ENCODE data around the gene LYL1.

- TF ChIP-seq CTCF (IDR thresholded peaks at IDR 0.05) (no peak), EZH2phosphoT487 (IDR thresholded peaks at IDR 0.05) (no peak), EZH2 (IDR thresholded peaks at IDR 0.05) (no peak)
Measured at GRCh38 chr19:13092158-13092543, 10.5 kb downstream of the LYL1 start.
